Smooth muscle cell (in vitro differentiated cells): Measurements from ENCODE around the gene LGALS9. TPM values are rescaled to one million over a fixed set of nuclear protein-coding genes. Genes with fewer than 3 reads are reported as not detected.
"Not testable (repeated sequence)": the region's sequence is repeated elsewhere in the genome, so short reads cannot be mapped to it uniquely, and the experiment has no call there.

Experiments
- DNase-seq: peaks from one replicate; lab custom pipeline; 2025; ENCODE audit not compliant: unreplicated experiment; lab: John Stamatoyannopoulos, UW
- H2AFZ ChIP-seq: fragments of 200-600 bp; sonication (generic); 2 replicates; pipeline ENCODE4 v1.6.0; 2016; ENCODE audit warnings: antibody characterized with exemption, low read depth, mild to moderate bottlenecking
- H3F3A ChIP-seq: fragments of 200-600 bp; sonication (generic); 2 replicates; pipeline ENCODE4 v1.6.0; 2017; ENCODE audit warnings: antibody characterized with exemption, low read depth
- H3K27ac ChIP-seq: fragments of 200-600 bp; sonication (generic); 2 replicates; pipeline ENCODE4 v1.5.1; 2016; ENCODE audit warnings: low read depth, mild to moderate bottlenecking
- H3K27me3 ChIP-seq: fragments of 200-600 bp; sonication (generic); 2 replicates; pipeline ENCODE4 v1.6.1; 2016; ENCODE audit warnings: low read depth, mild to moderate bottlenecking
- H3K36me3 ChIP-seq: fragments of 200-600 bp; sonication (generic); 2 replicates; pipeline ENCODE4 v1.5.1; 2016; ENCODE audit warnings: low read depth
- H3K4me1 ChIP-seq: fragments of 200-600 bp; sonication (generic); 2 replicates; pipeline ENCODE4 v1.5.1; 2016; ENCODE audit warnings: low read depth
- H3K4me2 ChIP-seq: fragments of 200-600 bp; sonication (generic); 2 replicates; pipeline ENCODE4 v1.6.0; 2016; ENCODE audit warnings: mild to moderate bottlenecking
- H3K4me3 ChIP-seq: fragments of 200-600 bp; sonication (generic); 2 replicates; pipeline ENCODE4 v1.5.1; 2016; ENCODE audit warnings: mild to moderate bottlenecking
- H3K79me2 ChIP-seq: fragments of 200-600 bp; sonication (generic); 2 replicates; pipeline ENCODE4 v1.6.0; 2016; ENCODE audit warnings: low read depth, mild to moderate bottlenecking
- H3K9ac ChIP-seq: fragments of 200-600 bp; sonication (generic); 2 replicates; pipeline ENCODE4 v1.6.0; 2016; ENCODE audit warnings: low read depth
- H3K9me3 ChIP-seq: fragments of 200-600 bp; sonication (generic); replicated peaks from 2 replicates; pipeline ENCODE4 v1.5.1; 2016; ENCODE audit warnings: low read depth
- H4K20me1 ChIP-seq: fragments of 200-600 bp; sonication (generic); 2 replicates; pipeline ENCODE4 v1.6.0; 2016; ENCODE audit warnings: low read depth
- CTCF ChIP-seq: fragments of 200-600 bp; sonication (generic); IDR thresholded peaks from 2 replicates; pipeline ENCODE4 v1.5.1; 2017; ENCODE audit warnings: borderline replicate concordance, mild to moderate bottlenecking, antibody characterized with exemption; ENCODE audit not compliant: insufficient read depth, poor library complexity, severe bottlenecking
- WGBS: methylation state at CpG from one replicate; pipeline ENCODE4 v1.1.7; 2016; ENCODE audit warnings: low lambda C conversion rate; 5-methylcytosine and 5-hydroxymethylcytosine counted together
- polyA plus RNA-seq: library from polyadenylated mRNA; unstranded; fragments of >200 nt; fragmentation: Nextera tagmentation; extraction: Ambion mirVana; gene quantifications from 2 replicates; pipeline ENCODE4 v1.2.1, GENCODE V29; 2016
- total RNA-seq: library from RNA; depleted of rRNA; stranded (reverse); fragments of >200 nt; gene quantifications from 2 replicates; pipeline ENCODE4 v1.2.3, GENCODE V29; 2014

The LGALS9 gene
- total and polyA plus RNA-seq, 2 experiments from 2014 or later: 5.8 to 9.7 TPM

DNA sequence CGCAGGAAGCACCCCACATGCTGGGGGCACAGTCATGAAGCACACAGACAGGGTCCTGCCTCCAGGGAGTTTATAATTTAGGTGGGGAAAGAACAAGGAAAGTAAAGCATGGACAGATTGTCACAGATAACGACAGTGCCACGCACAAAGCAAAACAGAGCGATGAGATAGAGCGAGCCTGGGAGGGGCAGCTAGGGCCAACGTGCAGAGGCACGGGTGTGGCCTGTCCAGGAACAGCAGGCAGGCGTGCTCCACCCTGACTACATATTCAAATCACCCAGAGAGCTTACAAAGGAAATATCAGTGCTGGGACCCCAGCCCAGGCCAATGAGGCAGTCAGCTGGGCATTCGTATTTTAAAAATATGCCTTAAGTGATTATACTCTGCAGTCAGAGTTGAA is 16.8 kb downstream of the LGALS9 start:
- 95% methylated on average over 9 of the region's 9 CpGs for WGBS
- Histone ChIP-seq H3K4me2 (no peak overlapping the region), H3K9ac (no peak overlapping the region), H4K20me1 (no peaks in the 10 kb centered on the region), H3K27ac (no peak overlapping the region), H3F3A (no peaks in the 10 kb centered on the region), H3K36me3 (no peaks in the 10 kb centered on the region), H3K4me3 (no peak overlapping the region), H3K9me3 (no peaks in the 10 kb centered on the region), H2AFZ (no peak overlapping the region), H3K27me3 (no peaks in the 10 kb centered on the region), H3K4me1 (no peaks in the 10 kb centered on the region), H3K79me2 (no peaks in the 10 kb centered on the region)
- no peak for TF ChIP-seq CTCF
- no peak for DNase-seq

- not testable (repeated sequence) for H2AFZ ChIP-seq, H3K9me3 ChIP-seq, H3K27me3 ChIP-seq, H3K9ac ChIP-seq, DNase-seq, H3K36me3 ChIP-seq, H4K20me1 ChIP-seq, H3F3A ChIP-seq, H3K4me3 ChIP-seq, H3K4me1 ChIP-seq, H3K4me2 ChIP-seq, H3K27ac ChIP-seq, H3K79me2 ChIP-seq
- 90% methylated on average over 5 of the region's 5 CpGs for WGBS
Measured at GRCh38 chr17:27649111-27649571, 18.2 kb downstream of the LGALS9 start.

GRCh38 chr17:27649929-27650328 is 18.9 kb downstream of the LGALS9 start:
- TF ChIP-seq CTCF: no peak
- H3K4me1 ChIP-seq: no peaks in the 10 kb centered on the region
- H3K4me3 ChIP-seq: no peak overlapping the region
- H3K4me2 ChIP-seq: no peak overlapping the region
- H4K20me1 ChIP-seq: no peaks in the 10 kb centered on the region
- H2AFZ ChIP-seq: no peak overlapping the region
- H3K36me3 ChIP-seq: no peaks in the 10 kb centered on the region
- no peaks in the 10 kb centered on the region for H3K79me2 ChIP-seq
- 94% methylated on average over 16 of the region's 16 CpGs for WGBS
- H3F3A ChIP-seq: no peaks in the 10 kb centered on the region
- H3K9ac ChIP-seq: no peak overlapping the region
- DNase-seq: no peak
- H3K27ac ChIP-seq: no peak overlapping the region
- H3K27me3 ChIP-seq: no peaks in the 10 kb centered on the region
- no peaks in the 10 kb centered on the region for H3K9me3 ChIP-seq

DNA sequence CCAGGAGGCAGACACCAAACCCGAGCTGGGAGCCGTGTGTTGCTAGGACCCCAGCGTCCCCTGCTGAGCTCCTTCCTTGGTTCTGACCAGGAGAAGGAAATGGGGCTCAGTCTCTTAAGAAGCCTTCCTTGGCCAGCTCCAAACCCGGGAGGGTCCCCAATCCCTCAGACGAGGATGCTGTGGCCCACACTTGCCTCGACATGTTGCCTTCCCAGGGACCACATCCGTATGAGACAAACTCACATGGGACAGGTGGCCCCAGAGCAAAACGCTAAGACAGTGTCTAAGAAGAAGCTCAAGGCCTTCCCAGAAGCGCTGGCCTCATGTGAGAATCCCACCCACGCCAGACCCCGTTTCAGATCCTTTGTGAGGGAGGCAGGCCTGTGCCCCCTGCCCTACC is 19.8 kb downstream of the LGALS9 start:
- Histone ChIP-seq H4K20me1 (no peaks in the 10 kb centered on the region), H3K79me2 (no peaks in the 10 kb centered on the region), H3K36me3 (no peaks in the 10 kb centered on the region), H3K27ac (no peak overlapping the region), H3K9ac (no peak overlapping the region), H3F3A (no peaks in the 10 kb centered on the region), H3K4me1 (no peaks in the 10 kb centered on the region), H3K4me2 (no peak overlapping the region), H3K27me3 (no peaks in the 10 kb centered on the region), H3K9me3 (no peaks in the 10 kb centered on the region), H2AFZ (no peak overlapping the region), H3K4me3 (no peak overlapping the region)
- 91% methylated on average over 11 of the region's 11 CpGs for WGBS
- DNase-seq: no peak
- TF ChIP-seq CTCF: no peak
